Activated CD4-positive, alpha-beta T cell treated with anti-CD3 and anti-CD28 coated beads, Interleukin-2, Interleukin-4, amounts not matched to agents 100 ng/mL and 50 ng/mL, durations not matched to agents 16 hours and 8 hours (primary cell): Measurements from ENCODE around the gene CADPS2.

Experiments used
- DNase-seq: peaks from one replicate; pipeline ENCODE4 v3.0.0-alpha.2; 2020; ENCODE audit warnings: low spot score

The CADPS2 gene

DNA sequence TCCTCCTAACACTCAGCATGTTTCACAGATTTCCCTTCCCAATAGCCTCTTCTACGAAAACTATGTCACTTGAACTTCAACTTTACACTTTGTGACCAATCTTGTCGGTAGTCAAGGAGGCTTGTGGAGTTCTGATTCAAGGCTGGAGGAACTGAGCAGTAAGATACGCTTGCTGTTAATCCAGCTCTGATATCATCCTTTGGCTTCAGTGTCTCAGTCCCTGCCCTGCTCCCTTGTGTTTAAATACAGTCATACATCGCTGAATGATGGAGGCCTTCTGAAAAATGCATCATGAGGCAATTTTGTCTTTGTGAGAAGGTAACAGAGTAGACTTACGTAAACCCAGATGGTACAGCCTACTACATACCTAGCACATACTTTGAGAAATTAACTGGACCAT lies 360.9 kb downstream of the CADPS2 start:
- DNase-seq, result no peak

DNA sequence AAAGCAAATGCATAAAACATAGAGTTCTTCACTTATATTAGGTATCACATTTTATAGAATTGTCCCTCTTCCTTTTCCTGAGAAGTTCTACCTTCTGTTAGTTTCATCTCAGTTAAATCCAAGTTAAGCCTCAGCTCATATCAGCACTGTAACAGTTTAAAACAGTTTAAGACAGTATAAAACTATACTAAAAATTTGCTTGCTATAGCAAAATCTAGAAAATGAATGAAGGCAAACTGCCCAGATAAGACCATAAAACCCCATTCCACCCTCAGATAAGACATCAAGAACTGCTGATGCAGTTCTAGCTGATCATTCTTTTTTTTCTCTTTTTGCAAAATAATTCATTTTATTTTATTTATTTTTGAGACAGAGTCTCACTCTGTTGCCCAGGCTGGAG lies 364.5 kb downstream of the CADPS2 start:
- no peak for DNase-seq

GRCh38 chr7:122520971-122521555 lies 365.2 kb downstream of the CADPS2 start:
- no peak for DNase-seq

- no peak for DNase-seq
Measured at GRCh38 chr7:122518488-122518887, 367.8 kb downstream of the CADPS2 start.

DNA sequence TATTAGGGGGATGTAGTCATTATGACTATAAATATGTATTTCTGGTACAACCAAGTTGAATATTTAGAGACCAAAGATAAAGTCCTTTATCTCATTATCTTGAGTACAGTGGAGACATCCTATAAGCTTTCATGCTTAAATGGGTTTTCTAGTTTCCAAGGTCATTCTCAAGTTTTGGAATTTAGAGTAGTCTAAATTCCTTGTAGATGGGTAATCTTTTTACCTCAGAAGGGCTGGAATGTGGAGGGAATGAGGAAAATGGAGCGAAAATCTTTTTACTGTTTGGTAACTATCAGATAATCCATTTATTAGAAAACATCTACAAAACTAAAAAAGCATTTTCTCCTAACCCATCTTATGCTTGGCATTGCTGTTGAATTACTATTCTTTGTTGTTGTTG lies 368.7 kb downstream of the CADPS2 start:
- no peak for DNase-seq

GRCh38 chr7:122515404-122515803 lies 370.9 kb downstream of the CADPS2 start:
- DNase-seq, result no peak

- no peak for DNase-seq
Measured at GRCh38 chr7:122511268-122511667, 375.0 kb downstream of the CADPS2 start.

DNA sequence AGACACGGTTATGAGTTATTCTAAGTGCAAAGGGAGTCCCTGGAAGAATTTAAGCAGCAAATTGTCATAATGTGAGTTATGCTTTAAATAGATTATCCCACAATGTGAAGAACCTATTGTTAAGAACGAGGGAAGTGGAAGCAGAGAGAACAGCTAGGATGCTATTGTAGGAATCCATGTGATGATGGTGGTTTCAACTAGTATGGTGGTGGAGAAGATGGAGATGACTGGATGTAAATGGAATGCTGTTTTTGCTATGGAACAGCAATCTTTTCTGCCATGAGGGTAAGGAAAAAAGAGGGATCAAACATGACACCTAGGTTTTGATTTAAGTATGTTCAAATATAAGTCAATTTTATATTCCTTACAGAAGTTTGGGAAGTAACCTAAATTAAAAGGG lies 378.7 kb downstream of the CADPS2 start:
- DNase-seq, result no peak

DNA sequence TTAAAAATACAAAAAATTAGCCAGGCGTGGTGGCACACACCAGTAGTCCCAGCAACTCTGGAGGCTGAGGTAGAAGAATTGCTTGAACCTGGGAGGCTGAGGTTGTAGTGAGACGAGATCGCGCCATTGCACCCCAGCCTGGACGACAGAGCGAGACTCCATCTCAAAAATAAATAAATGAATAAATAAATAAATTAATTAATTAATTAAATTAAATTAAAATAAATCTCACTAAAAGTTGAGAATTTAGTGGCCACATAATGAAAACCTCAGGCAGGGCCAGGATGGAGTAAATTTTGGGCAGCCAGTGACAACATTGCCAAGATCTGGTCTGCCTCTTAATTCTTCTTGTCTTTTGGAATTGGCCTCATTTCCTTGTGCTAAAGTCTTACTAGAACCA lies 394.3 kb downstream of the CADPS2 start:
- DNase-seq, result no peak

- DNase-seq, result no peak
Measured at GRCh38 chr7:122488241-122488640, 398.0 kb downstream of the CADPS2 start.

DNA sequence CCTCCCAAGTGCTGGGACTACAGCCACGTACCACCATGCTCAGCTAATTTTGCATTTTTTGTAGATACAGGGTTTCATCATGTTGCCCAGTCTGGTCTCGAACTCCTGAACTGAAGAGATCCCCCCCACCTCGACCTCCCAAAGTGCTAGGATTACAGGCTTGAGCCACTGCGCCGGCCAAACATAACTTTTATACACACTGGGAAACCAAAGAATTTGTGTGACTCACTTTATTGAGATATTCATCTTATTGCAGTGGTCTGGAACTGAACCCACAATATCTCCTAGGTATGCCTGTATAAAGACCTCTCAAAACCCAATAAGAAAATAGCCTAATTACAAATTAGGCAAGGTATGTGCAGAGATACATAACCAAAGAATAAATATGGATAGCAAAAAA lies 399.1 kb downstream of the CADPS2 start:
- DNase-seq, result no peak

- DNase-seq, result no peak
Measured at GRCh38 chr7:122485856-122486255, 400.4 kb downstream of the CADPS2 start.

DNA sequence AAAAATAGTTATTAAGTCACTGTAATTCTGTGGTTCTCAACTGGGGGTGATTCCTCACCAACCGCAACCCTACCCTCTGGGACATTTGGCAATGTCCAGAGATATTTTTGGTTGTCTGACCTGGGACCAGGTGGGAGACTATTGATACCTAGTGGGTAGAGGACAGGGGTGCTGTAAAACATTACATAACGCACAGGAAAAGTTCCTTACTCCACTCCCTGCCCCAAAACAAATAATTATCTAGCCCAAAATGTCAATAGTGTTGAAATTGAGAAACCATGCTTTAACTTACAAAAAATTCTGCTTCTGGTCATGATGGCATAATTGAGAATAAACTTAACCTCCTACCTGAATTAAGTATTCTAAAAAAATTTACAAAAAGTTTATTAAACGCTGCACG lies 404.0 kb downstream of the CADPS2 start:
- DNase-seq, result no peak

DNA sequence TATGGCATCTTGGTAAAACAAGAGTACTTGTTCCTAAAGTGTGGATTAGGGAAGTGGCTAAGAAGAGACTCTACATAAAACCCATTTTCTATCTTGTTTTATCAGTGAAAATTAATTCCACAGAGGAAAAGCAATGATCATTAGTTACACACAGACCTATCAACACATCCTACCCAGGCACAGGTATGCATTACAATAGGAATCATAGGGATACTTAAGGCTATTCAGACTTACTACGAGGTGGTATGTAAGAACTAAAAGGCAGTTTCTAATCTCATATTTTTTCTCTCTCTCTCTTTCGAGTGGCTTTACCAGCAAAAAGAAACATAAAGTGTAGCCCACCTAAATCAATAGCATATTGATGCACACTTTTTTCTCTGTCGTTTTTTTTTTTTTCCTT lies 415.4 kb downstream of the CADPS2 start:
- DNase-seq, result no peak

GRCh38 chr7:122468945-122469344 lies 417.3 kb downstream of the CADPS2 start:
- DNase-seq, result no peak

GRCh38 chr7:122467661-122468449 lies 418.4 kb downstream of the CADPS2 start:
- no peak for DNase-seq

GRCh38 chr7:122465296-122465695 lies 421.0 kb downstream of the CADPS2 start:
- no peak for DNase-seq

DNA sequence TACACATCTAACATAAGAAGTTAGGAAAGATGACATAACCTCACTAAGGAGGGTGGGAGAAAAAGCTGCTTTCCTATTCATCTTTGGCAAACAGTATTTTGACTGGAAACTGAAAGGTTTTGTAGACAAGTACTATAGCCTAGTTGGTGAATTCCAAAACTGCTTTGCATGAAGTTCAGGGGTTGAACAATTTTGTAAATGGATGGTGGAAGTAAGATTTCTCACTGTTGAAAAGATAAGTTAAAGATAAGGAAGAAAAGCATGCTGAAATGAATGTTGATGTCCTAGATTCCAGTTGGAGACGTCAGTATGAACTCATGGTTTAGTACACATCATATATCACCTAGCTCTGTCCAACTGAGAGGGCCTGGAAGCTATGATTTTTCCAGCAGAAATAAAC lies 422.6 kb downstream of the CADPS2 start:
- DNase-seq, result no peak

DNA sequence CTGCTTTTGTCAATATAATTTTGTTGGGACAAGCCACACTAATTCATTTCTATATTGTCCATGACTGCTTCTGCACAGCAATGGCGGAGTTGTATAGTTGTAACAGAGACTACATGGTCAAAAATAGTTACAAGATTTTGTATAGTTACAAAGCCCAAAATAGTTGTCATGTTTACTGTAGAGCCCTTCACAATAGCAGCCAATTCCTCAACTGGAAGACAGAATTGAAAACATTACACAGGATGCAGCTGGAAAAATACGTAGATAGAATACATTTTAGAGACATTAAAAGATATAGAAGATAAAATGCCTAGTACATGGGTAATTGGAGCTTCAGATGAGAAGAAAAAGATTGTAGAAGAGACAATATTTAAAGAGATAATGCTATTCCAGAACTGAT lies 425.3 kb downstream of the CADPS2 start:
- DNase-seq, result no peak

- DNase-seq, result no peak
Measured at GRCh38 chr7:122457969-122458368, 428.3 kb downstream of the CADPS2 start.

DNA sequence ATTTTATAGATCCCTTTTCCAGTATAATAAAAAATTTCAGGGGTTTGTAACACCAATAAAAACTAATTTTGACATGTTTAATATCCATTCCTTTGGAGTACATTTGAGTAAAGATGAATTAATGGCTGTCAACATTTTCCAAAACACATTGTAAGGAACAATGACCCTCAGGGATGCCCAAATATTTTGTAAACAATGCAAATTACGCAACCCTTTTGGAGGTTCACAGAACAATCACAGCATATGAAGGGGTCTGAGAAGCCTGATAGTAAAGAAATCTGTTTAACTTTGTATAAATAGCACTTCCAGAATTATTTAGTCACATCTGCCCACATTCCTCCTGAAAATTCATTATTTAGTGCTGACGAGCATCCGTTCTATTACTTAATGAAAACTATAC lies 428.9 kb downstream of the CADPS2 start:
- DNase-seq, result no peak

DNA sequence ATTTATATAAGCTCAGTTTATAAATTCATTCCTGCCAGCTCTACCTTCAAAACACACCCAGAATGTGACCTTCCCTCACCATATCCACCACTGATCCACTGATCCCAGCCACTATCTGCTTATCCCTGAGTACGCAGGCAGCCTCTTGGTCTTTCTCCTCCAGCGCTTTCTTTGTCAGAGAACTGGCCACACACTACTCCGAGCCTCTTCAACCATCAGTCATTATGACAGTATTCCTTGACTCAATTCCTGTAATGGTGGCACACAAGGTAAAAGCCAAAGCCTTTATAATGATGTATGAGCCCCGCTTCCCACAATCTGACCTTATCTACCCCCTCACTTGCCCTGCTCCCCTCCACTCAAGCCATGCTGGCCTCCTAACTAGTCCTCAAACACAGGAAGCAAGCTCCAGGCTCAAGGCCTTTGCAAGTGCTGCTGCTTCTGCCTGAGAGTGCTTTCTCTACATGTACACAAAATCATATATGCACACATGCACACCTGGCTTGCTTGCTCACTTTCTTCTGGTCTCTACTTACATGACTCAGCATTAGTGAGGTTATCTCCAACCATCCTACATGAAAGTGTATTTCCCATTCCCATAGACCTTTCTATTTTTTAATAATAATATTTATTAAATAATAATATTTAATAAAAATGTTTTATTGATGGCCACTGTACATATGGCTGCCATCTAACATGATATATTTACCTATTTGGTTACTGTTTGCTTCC lies 431.3 kb downstream of the CADPS2 start:
- DNase-seq, result no peak

- DNase-seq, result no peak
Measured at GRCh38 chr7:122453432-122453831, 432.8 kb downstream of the CADPS2 start.
